CD4-positive, alpha-beta T cell treated with Interleukin-21 for 1 hour (primary cell): ENCODE results near the gene GTPBP2.
"Not testable (repeated sequence)": the region's sequence is repeated elsewhere in the genome, so short reads cannot be mapped to it uniquely, and the experiment has no call there.

Experiments used
- DNase-seq: peaks from one replicate; pipeline ENCODE4 v3.0.0-alpha.2; 2020

Gene GTPBP2

GRCh38 chr6:43629104-43629504, at the start of gene GTPBP2:
GTPBP2 (minus strand) TSS chr6:43629264; CDS start chr6:43629162, 102 bp downstream.
- peak; percentile 97 for DNase-seq

- no peak for DNase-seq
These were observed 49.3 kb upstream of the GTPBP2 start for GRCh38 chr6:43678341-43678740.

GRCh38 chr6:43677759-43678158, 48.7 kb upstream of the GTPBP2 start:
- DNase-seq = no peak

GRCh38 chr6:43676962-43677606, 48.0 kb upstream of the GTPBP2 start:
- DNase-seq = no peak

GRCh38 chr6:43674921-43675320, 45.9 kb upstream of the GTPBP2 start:
- DNase-seq = no peak

- DNase-seq = no peak
These were observed 45.2 kb upstream of the GTPBP2 start for GRCh38 chr6:43674291-43674690.

- DNase-seq = no peak
These were observed 44.5 kb upstream of the GTPBP2 start for GRCh38 chr6:43673444-43674084.

GRCh38 chr6:43671801-43672690, 43.0 kb upstream of the GTPBP2 start:
- no peak for DNase-seq

- no peak for DNase-seq
These were observed 42.1 kb upstream of the GTPBP2 start for GRCh38 chr6:43671011-43671800.

GRCh38 chr6:43670623-43670986, 41.5 kb upstream of the GTPBP2 start:
- DNase-seq = no peak

- no peak for DNase-seq
These were observed 41.0 kb upstream of the GTPBP2 start for GRCh38 chr6:43669922-43670622.

- DNase-seq = no peak
These were observed 40.2 kb upstream of the GTPBP2 start for GRCh38 chr6:43669050-43669921.

GRCh38 chr6:43668151-43669028, 39.3 kb upstream of the GTPBP2 start:
- DNase-seq = peak; percentile 33

GRCh38 chr6:43667245-43668150, 38.4 kb upstream of the GTPBP2 start:
- DNase-seq = peak; percentile 77

- no peak for DNase-seq
These were observed 37.3 kb upstream of the GTPBP2 start for GRCh38 chr6:43666196-43666920.

- DNase-seq = no peak
These were observed 36.3 kb upstream of the GTPBP2 start for GRCh38 chr6:43665376-43665775.

GRCh38 chr6:43662948-43663347, 33.9 kb upstream of the GTPBP2 start:
- DNase-seq = not testable (repeated sequence)

GRCh38 chr6:43658161-43658560, 29.1 kb upstream of the GTPBP2 start:
- DNase-seq = no peak
